Measurements from ENCODE around the gene KIAA0930. TPM values are rescaled to one million over a fixed set of nuclear protein-coding genes. Genes with fewer than 3 reads are reported as not detected.
"Not testable (repeated sequence)": the region's sequence is repeated elsewhere in the genome, so short reads cannot be mapped to it uniquely, and the experiment has no call there.

KIAA0930 gene
- total RNA-seq = 10 to 100 TPM; 35.1 to 38.6 TPM

- DNase-seq (peak; percentile 93), ATAC-seq (peak; percentile 85)
- peak within 1 kb of the TSS; percentile 87 for H3K4me3 Mint-ChIP-seq
- H3K27me3 Mint-ChIP-seq = no peaks in the 10 kb centered on the region
- peaks cover 4% of the 10 kb centered on the region for H3K36me3 Mint-ChIP-seq
- no peaks in the 10 kb centered on the region for H3K9me3 Mint-ChIP-seq (ENCODE audit: low read depth)
- CTCF ChIA-PET = interaction anchor here (0.6 kb wide), 2 partner anchors 10 to 215 kb away, joined by 3 to 4 read pairs; no protein-coding TSS in a partner anchor
- H3K4me1 Mint-ChIP-seq = peaks cover 32% of the 10 kb centered on the region
- H3K27ac Mint-ChIP-seq = peak within 1 kb of the TSS; percentile 90
Measured at GRCh38 chr22:45240810-45241631, at the start of gene KIAA0930. Gene KIAA0930, minus strand, starts transcription at chr22:45240894. Its CDS starts 191 bp downstream, at chr22:45240703.

GRCh38 chr22:45286854-45287551, 46.3 kb upstream of the KIAA0930 start:
- H3K4me1 Mint-ChIP-seq = no peaks in the 10 kb centered on the region
- H3K4me3 Mint-ChIP-seq = no peak overlapping the region
- CTCF ChIA-PET = no interaction called here
- no peaks in the 10 kb centered on the region for H3K9me3 Mint-ChIP-seq (ENCODE audit: low read depth)
- DNase-seq (no peak), ATAC-seq (no peak)
- H3K36me3 Mint-ChIP-seq = no peaks in the 10 kb centered on the region
- no peak overlapping the region for H3K27ac Mint-ChIP-seq
- peaks cover 44% of the 10 kb centered on the region for H3K27me3 Mint-ChIP-seq

- no peaks in the 10 kb centered on the region for H3K36me3 Mint-ChIP-seq
- peaks cover 2% of the 10 kb centered on the region for H3K4me1 Mint-ChIP-seq
- no peak overlapping the region for H3K4me3 Mint-ChIP-seq
- H3K27ac Mint-ChIP-seq = no peak overlapping the region
- DNase-seq (no peak), ATAC-seq (no peak)
- CTCF ChIA-PET = no interaction called here
- H3K9me3 Mint-ChIP-seq (ENCODE audit: low read depth) = no peaks in the 10 kb centered on the region
- H3K27me3 Mint-ChIP-seq = peaks cover 51% of the 10 kb centered on the region
Measured at GRCh38 chr22:45285263-45286058, 44.8 kb upstream of the KIAA0930 start.

GRCh38 chr22:45284705-45285262, 44.1 kb upstream of the KIAA0930 start, which contains the start of gene UPK3A:
Gene UPK3A, plus strand, starts transcription at chr22:45284949. Its CDS starts 65 bp downstream, at chr22:45285014.
- Mint-ChIP-seq H3K9me3 (ENCODE audit: low read depth) (no peaks in the 10 kb centered on the region), H3K36me3 (no peaks in the 10 kb centered on the region), H3K27ac (no peak within 1 kb of the TSS), H3K27me3 (peaks cover 51% of the 10 kb centered on the region), H3K4me3 (no peak within 1 kb of the TSS), H3K4me1 (peaks cover 7% of the 10 kb centered on the region)
- DNase-seq (no peak), ATAC-seq (peak; percentile 91)
- CTCF ChIA-PET = no interaction called here

GRCh38 chr22:45281010-45281409, 40.3 kb upstream of the KIAA0930 start:
- H3K4me3 Mint-ChIP-seq = no peak overlapping the region
- H3K4me1 Mint-ChIP-seq = peaks cover 8% of the 10 kb centered on the region
- H3K27ac Mint-ChIP-seq = no peak overlapping the region
- DNase-seq (no peak), ATAC-seq (no peak)
- CTCF ChIA-PET = interaction anchor here (0.6 to 1.0 kb wide), 2 partner anchors 14 to 35 kb away, joined by 3 to 4 read pairs; no protein-coding TSS in a partner anchor
- H3K36me3 Mint-ChIP-seq = no peaks in the 10 kb centered on the region
- H3K9me3 Mint-ChIP-seq (ENCODE audit: low read depth) = no peaks in the 10 kb centered on the region
- peaks cover 40% of the 10 kb centered on the region for H3K27me3 Mint-ChIP-seq

- H3K9me3 Mint-ChIP-seq (ENCODE audit: low read depth) = no peaks in the 10 kb centered on the region
- DNase-seq (no peak), ATAC-seq (no peak)
- CTCF ChIA-PET = interaction anchor here (0.8 kb wide), 1 partner anchor 153 kb away, joined by 3 read pairs; no protein-coding TSS in a partner anchor
- H3K27ac Mint-ChIP-seq = no peak overlapping the region
- H3K36me3 Mint-ChIP-seq = no peaks in the 10 kb centered on the region
- peaks cover 36% of the 10 kb centered on the region for H3K27me3 Mint-ChIP-seq
- no peak overlapping the region for H3K4me3 Mint-ChIP-seq
- H3K4me1 Mint-ChIP-seq = peaks cover 8% of the 10 kb centered on the region
Measured at GRCh38 chr22:45280587-45280980, 39.9 kb upstream of the KIAA0930 start.

GRCh38 chr22:45278125-45278524, 37.4 kb upstream of the KIAA0930 start:
- ATAC-seq (no peak), DNase-seq (no peak)
- Mint-ChIP-seq H3K4me3 (no peak overlapping the region), H3K36me3 (no peaks in the 10 kb centered on the region), H3K4me1 (peaks cover 8% of the 10 kb centered on the region), H3K27ac (no peak overlapping the region), H3K27me3 (peaks cover 17% of the 10 kb centered on the region), H3K9me3 (ENCODE audit: low read depth) (no peaks in the 10 kb centered on the region)
- CTCF ChIA-PET = no interaction called here

GRCh38 chr22:45277720-45278119, 37.0 kb upstream of the KIAA0930 start:
- H3K36me3 Mint-ChIP-seq = not testable (repeated sequence)

GRCh38 chr22:45276507-45277105, 35.9 kb upstream of the KIAA0930 start:
- no peak for ATAC-seq
- no peak for DNase-seq
- CTCF ChIA-PET = no interaction called here
- no peaks in the 10 kb centered on the region for H3K9me3 Mint-ChIP-seq (ENCODE audit: low read depth)
- H3K4me1 Mint-ChIP-seq = peaks cover 6% of the 10 kb centered on the region
- H3K4me3 Mint-ChIP-seq = no peak overlapping the region
- H3K27me3 Mint-ChIP-seq = peaks cover 7% of the 10 kb centered on the region
- no peaks in the 10 kb centered on the region for H3K36me3 Mint-ChIP-seq
- no peak overlapping the region for H3K27ac Mint-ChIP-seq

More at GRCh38 chr22:45277720-45278119, 37.0 kb upstream of the KIAA0930 start:
- H3K4me3 Mint-ChIP-seq; ATAC-seq; H3K27ac Mint-ChIP-seq; H3K4me1 Mint-ChIP-seq; CTCF ChIA-PET; DNase-seq; H3K9me3 Mint-ChIP-seq (ENCODE audit: low read depth): not testable (repeated sequence)
- peaks cover 17% of the 10 kb centered on the region for H3K27me3 Mint-ChIP-seq

- DNase-seq (no peak), ATAC-seq (no peak)
- Mint-ChIP-seq H3K4me3 (no peak overlapping the region), H3K9me3 (ENCODE audit: low read depth) (no peaks in the 10 kb centered on the region), H3K4me1 (peaks cover 8% of the 10 kb centered on the region), H3K27ac (no peak overlapping the region), H3K27me3 (peaks cover 22% of the 10 kb centered on the region), H3K36me3 (no peaks in the 10 kb centered on the region)
- CTCF ChIA-PET = no interaction called here
Measured at GRCh38 chr22:45273452-45274075, 32.9 kb upstream of the KIAA0930 start.

GRCh38 chr22:45272498-45272897, 31.8 kb upstream of the KIAA0930 start:
- Mint-ChIP-seq H3K4me3 (no peak overlapping the region), H3K27ac (no peak overlapping the region), H3K4me1 (peaks cover 8% of the 10 kb centered on the region), H3K9me3 (ENCODE audit: low read depth) (no peaks in the 10 kb centered on the region), H3K36me3 (no peaks in the 10 kb centered on the region), H3K27me3 (peaks cover 22% of the 10 kb centered on the region)
- ATAC-seq = no peak
- no peak for DNase-seq
- CTCF ChIA-PET = interaction anchor here (0.6 to 1.6 kb wide), 2 partner anchors 161 to 599 kb away, joined by 3 to 6 read pairs; no protein-coding TSS in a partner anchor

GRCh38 chr22:45271667-45272201, 31.0 kb upstream of the KIAA0930 start:
- Mint-ChIP-seq H3K4me1 (peaks cover 8% of the 10 kb centered on the region), H3K4me3 (no peak overlapping the region), H3K9me3 (ENCODE audit: low read depth) (no peaks in the 10 kb centered on the region), H3K27me3 (peaks cover 25% of the 10 kb centered on the region), H3K27ac (no peak overlapping the region), H3K36me3 (no peaks in the 10 kb centered on the region)
- CTCF ChIA-PET = interaction anchor here (0.6 to 1.6 kb wide), 2 partner anchors 161 to 599 kb away, joined by 3 to 6 read pairs; no protein-coding TSS in a partner anchor
- DNase-seq = no peak
- ATAC-seq = no peak

All from activated CD8-positive, alpha-beta memory T cell treated with anti-CD3 and anti-CD28 coated beads, Interleukin-2, amount 10 ng/mL, durations not matched to agents 7 days and 5 days (primary cell).